HG02852 (cell line): Measurements from ENCODE around the gene TTLL6.
"Not testable (repeated sequence)": the region's sequence is repeated elsewhere in the genome, so short reads cannot be mapped to it uniquely, and the experiment has no call there.

Source experiments
- ATAC-seq: cut with Tn5 transposase; IDR thresholded peaks from one replicate; pipeline ENCODE4 v1.9.1; 2021; ENCODE audit warnings: mild to moderate bottlenecking, moderate library complexity; ENCODE audit not compliant: unreplicated experiment

TTLL6 gene

DNA sequence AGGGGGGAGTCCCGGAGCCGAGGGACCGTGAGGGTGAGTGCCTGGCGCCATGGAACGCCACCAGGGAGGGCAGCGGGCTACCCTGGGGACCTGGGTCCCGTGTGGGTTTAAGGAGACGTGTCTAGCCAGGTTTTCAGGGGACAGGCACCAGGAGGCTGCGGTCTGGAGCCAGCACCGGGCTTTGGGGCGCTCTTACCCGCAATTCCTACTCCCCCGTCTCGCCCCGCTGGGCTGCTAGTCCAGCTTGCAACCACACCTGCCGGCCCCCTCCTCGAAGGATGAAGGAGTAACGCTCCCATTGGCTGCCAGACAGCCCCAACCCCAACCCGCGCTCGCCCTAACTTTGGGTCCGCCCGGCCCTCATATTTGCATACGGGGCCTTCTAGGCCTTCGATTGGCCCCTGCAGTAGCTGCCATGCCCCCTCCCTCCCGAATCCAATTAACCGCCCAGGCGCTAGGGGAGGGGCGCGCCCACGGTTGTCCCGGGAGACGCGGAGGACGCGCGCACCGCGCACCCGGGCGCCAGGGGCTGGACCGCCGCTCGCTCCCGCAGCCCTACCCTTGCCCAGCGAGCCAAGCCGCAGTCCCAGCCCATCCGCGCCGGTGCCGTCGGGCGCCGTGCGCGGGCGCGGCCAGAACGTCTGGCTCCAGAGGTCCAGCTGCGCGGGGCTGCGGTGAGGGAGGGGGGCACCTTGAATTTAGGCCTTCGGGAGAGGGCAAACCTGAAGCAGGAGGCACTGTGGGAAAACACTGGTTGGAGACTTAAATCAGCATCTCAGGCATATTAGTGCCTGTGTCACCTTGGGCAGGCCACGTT, at the start of gene TTLL6:
Gene TTLL6 (minus strand): TSS at position 456 of the 817 bp plus-strand sequence. CDS start 157 bp downstream, at position 299.
- ATAC-seq = peak; percentile 76

GRCh38 chr17:48860456-48860855, 43.4 kb upstream of the TTLL6 start:
- ATAC-seq = no peak

GRCh38 chr17:48860034-48860433, 43.0 kb upstream of the TTLL6 start:
- ATAC-seq = no peak

DNA sequence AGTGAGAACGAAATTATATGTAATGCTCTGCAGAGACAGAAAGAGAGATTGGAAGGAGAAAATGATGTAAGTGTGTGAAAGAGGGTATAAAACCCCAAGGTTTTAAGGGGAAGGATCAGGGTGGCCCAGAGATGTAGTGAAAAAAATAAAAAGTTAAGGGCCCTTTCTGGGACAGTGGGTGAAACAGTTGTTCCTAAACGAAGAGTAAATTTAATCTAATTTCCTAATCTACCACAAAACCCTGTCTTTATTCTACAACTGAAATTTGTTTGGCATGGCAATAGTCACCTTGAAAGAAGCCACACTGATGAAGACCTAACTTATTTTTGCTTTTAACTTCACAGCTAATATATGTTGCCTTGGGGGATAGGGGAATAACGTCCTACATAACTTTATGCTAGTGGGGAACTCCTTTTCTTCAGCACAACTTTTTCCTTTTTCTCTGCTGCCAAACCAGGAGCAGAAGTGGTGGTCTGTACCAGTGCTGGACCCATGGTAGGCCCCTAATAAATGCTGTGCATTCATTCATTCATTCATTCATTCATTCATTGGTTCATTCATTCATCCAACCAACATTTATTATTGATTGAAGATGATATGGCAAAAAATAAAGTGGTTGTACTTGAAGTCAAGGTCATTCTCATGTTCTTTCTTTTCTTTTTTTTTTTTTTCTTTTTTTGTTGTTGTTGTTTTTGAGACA, 39.2 kb upstream of the TTLL6 start:
- no peak for ATAC-seq

DNA sequence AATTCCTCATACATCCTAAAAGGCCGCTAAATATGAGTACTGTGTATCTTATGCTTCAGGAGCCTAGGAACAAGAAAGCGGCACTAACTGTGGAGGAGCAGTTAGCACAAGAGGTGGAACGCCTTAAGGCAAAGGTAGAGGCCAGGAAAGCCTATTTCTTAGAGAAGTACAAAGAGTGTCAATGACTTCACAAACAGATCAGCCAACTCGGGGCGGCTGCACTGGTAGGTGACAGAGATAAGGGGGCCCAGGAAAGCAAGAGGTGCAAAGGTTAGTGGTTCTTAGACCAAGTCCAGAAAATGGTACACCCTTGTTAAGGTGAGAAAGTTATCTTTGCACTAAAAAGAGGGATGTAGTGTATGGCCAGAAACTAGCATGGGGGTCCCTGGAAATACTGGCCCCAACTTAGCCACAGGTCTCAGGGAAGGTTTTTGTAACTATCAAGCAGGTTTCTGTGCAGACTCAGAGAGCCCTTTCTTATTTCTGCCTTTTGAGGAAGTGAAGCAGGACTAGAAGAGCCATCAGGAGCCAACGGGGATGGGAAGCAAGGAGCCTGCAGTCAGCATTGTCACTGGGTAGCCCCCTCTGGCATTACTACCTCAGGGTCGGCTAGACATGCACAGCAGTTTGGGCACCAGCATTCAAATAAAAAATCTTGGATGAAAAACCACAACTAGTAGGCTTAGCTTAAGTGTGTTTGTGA, 37.9 kb upstream of the TTLL6 start:
- no peak for ATAC-seq

DNA sequence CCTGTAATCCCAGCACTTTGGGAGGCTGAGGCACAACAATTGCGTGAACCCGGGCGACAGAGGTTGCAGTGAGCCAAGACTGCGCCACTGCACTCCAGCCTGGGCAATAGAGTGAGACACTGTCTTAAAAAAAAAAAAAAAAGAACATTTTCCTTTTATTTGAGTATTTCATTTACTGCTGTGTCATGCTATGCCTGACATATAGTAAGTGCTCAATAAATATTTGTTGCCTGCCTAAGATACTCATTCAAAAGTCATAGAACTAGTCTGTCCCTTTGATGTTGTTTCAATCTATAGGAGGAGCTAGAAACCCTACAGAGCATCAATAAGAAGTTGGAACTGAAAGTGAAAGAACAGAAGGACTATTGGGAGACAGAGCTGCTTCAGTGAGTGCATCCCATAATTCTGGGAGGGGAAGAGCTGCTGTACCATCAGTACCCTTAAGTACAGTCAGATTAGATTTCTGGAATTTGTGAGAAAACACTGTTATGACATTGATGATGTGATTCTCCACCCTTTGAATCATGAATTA, 33.8 kb upstream of the TTLL6 start:
- ATAC-seq = no peak

- ATAC-seq = no peak
Observed at GRCh38 chr17:48843187-48843900, 26.3 kb upstream of the TTLL6 start.

DNA sequence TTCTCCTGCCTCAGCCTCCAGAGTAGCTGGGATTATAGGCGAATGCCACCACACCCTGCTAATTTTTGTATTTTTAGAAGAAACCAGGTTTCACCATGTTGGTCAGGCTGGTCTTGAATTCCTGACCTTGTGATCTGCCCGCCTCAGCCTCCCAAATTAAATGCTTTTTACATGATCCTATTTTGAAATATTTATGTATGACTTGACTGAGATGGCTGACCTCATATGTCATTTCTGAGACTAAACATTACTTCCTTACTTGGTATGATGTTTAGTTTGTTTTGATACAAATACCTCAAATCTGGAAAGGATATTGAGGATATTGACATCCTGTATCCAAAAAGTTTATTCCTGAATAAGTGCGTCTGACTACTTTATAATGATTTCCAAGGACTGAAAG, 25.7 kb upstream of the TTLL6 start:
- ATAC-seq = no peak

DNA sequence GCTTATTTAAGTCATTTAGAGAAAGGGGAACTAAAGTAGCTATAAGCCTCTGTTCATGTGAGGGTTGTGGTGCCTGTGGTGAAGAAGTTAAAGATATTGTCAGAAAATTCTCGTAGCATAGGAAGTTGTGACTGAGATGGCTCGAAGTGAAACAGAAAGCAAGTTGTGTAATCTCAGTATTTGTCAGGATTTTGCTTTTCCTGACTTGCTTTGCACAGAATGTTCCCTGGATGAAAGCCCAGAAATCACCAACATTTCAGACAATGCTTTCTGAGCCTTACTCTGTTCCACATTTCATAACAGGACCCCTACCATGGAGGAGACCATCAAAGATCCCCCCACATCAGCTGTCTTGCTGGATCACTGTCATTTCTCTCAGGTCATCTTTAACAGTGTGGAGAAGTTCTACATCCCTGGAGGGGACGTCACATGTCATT, 24.4 kb upstream of the TTLL6 start:
- peak; percentile 81 for ATAC-seq

DNA sequence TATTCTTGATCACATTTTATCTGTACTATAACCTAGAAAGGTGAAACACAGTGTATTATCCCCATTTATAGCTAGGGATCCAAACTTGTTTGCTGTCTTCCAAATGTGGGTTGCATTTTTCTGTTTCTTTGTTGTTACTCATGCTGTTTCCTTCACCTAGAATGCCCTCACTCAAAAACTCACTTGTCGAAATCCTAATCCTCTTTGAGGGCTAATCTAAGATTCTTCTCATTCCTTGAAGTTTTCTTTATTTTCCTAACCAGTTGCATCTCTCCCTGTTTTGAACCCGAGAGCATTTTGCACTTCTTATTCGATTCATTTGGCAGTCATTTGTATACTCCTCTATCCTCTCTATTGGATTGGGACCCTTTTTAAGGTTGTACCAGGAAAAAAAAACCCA, 23.4 kb upstream of the TTLL6 start:
- ATAC-seq = no peak

DNA sequence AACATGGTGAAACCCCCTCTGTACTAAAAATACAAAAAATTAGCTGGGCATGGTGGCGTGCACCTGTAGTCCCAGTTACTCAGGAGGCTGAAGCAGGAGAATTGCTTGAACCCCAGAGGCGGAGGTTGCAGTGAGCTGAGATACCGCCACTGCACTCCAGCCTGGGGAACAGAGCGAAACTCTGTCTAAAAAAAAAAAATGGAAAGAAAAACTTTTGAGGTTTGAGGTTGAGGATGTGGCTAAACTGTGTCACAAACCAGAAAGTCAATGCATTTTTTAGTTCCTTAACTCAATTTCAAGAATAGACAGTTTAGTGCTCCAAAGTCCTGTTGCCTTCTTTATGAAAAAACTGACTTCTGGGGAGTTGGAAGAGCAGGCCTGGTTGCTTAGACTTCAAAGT, 20.4 kb upstream of the TTLL6 start:
- ATAC-seq = not testable (repeated sequence)

GRCh38 chr17:48835971-48836370, 18.9 kb upstream of the TTLL6 start:
- no peak for ATAC-seq

- ATAC-seq = no peak
Observed at GRCh38 chr17:48834973-48835372, 17.9 kb upstream of the TTLL6 start.

- ATAC-seq = no peak
Observed at GRCh38 chr17:48831549-48831883, 14.5 kb upstream of the TTLL6 start.

- ATAC-seq = peak; percentile 79
Observed at GRCh38 chr17:48830840-48831548, 14.0 kb upstream of the TTLL6 start, which contains the start of gene CALCOCO2. TSS of gene CALCOCO2 (plus strand) at chr17:48831035. CDS start at chr17:48841708, 10,673 bp downstream.

- no peak for ATAC-seq
Observed at GRCh38 chr17:48825446-48826381, 8.7 kb upstream of the TTLL6 start.

GRCh38 chr17:48820936-48821335, 3.9 kb upstream of the TTLL6 start:
- not testable (repeated sequence) for ATAC-seq

DNA sequence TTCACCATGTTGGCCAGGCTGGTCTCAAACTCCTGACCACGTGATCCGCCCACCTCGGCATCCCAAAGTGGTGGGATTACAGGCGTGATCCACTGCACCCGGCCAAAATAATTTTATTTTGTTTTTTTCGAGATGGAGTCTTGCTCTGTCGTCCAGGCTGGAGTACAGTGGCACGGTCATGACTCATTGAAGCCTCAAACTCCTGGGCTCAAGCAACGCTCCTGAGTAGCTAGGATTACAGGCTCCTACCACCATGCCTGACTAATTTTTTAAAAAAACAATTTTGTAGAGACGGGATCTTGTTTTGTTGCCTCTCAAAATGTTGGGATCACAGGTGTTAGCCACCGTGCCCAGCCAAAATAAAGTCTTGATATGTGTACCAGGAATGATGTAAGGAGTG, 2.4 kb upstream of the TTLL6 start:
- no peak for ATAC-seq

DNA sequence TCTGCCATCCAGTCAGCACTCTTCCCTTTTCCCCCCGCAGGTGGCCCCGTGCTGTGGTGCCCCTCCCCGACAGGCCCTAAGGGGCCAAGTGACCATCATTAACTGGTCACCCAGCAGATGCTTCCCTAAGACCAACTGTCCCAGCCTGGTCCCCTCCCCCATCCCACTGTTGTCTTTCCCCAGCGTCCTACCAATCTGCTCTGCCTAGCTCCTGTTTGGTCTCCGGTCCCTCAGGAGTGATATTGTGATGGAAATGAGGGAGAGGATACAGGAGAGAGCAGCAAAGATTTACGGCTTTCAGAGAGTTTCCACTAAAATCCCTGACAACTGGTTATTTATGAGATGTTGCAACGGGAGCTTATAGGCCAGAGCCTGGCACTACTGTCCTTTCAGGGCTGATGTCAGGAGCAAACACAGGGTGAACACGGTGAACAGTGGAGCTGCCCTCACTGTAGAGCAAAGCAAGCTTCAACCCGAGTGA, 1.4 kb upstream of the TTLL6 start:
- no peak for ATAC-seq
